ENCODE results near the gene SOCS2.

Gene SOCS2

DNA sequence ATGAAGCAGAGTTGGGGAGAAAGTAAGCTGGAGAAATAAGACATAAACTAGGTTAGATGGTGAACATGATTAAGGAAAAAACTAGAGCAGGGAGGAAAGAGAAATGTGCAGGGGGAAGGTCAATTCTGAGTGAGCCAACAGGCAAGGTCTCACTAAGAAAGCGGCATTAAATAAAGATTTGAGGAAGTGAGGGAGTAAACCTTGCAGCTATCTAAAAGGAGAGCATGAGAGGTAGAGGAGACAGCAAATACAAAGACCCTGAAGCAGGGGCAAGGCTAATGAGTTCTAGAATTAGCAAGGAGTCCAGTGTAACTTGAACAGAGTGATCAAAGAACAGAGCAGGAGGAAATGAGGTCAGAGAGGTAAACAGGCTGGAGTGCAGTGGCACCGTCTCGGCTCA lies 4.4 kb upstream of the SOCS2 start:
- no peak for DNase-seq

DNA sequence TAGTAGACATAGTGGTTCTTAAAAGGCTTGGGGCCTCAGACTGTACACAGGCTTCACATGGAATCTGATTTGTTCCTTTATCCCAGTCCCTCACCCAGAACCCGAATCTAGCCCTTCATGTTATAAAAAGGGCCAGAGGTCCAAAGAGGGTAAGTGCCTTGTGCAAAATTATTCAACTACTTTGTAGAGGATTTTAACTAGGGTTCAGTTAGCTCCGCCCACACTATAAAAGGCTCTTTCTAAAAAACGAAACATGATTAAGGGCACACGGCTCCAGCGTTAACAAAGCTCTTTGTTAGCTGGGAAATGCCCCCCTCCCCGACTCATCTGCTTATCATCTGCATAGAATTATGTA lies 3.2 kb upstream of the SOCS2 start:
- DNase-seq: peak in 1 of 2 experiments; percentile 63

DNA sequence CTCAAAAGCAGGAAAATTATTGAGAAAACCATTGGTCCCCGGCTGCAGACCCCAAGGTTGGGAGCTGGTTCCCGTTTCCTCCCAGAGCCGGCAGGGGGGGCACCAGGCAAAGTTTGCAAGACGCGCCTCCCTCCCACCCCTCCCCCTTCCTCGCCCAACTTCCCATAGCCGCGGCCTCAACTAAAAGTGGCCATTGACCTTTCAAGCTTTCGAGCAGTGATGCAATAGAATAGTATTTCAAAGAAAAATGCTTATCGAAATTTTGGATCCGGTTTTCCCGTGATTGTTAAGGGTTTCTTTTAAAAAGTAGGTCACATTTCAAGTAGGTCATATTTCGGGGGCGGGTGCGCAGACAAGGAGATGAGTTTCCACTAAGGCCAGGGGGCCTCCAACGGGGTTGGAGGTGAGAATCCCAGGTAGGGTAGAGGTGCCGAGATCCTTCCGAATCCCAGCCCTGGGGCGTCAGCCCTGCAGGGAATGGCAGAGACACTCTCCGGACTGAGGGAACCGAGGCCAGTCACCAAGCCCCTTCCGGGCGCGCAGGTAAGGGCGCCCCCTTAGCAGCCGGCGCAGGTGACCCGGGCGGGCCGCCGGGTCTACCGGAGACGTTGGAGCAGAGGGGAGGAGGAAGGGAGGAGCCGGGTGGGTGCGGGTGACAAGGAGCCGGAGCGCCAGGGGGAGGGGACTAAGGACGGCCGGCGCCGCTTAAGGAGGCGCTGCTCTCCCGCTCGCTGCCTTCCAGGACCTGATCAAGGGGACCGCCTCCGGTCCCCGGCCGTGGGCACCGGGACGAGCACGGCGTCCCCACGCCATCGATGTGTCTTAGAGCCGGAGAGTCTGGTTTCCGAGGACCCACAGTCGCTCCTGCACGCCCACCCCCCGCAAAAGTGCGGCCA lies 2.6 kb upstream of the SOCS2 start:
- peak; percentile 58 to 63 for DNase-seq

- peak; percentile 79 to 86 for DNase-seq
Measured at GRCh38 chr12:93570552-93571364, 1.7 kb upstream of the SOCS2 start.

DNA sequence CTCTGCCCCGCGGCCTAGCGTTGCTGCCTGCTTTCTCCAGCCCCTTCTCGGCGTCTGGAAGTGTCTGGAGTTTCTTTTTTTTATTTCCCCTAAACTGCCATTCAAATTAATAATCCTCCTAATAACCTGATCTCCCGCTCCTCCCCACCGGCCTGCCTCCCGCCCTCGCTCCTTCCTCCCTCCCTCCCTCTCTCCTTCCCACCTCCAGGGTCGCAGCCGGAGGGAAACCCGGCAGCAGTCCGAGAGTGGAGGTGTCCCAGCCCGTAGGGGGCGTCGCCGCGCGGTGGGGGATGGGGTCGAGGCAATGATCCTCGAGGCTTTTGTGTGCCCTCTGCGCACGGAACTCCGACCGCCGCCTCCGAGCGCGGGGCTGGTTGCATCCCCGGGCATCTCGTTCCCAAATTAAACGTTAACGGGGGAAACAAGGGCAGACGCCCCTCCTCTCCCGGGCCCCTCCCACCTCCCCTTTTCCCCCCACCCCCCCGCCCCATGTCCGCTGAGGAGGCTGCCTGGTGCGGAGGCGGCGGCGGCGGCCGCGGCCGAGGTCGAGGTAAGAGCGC lies 1.0 kb upstream of the SOCS2 start:
- no peak for DNase-seq

GRCh38 chr12:93572712-93573551 lies 457 bp downstream of the SOCS2 start:
- DNase-seq: no peak

DNA sequence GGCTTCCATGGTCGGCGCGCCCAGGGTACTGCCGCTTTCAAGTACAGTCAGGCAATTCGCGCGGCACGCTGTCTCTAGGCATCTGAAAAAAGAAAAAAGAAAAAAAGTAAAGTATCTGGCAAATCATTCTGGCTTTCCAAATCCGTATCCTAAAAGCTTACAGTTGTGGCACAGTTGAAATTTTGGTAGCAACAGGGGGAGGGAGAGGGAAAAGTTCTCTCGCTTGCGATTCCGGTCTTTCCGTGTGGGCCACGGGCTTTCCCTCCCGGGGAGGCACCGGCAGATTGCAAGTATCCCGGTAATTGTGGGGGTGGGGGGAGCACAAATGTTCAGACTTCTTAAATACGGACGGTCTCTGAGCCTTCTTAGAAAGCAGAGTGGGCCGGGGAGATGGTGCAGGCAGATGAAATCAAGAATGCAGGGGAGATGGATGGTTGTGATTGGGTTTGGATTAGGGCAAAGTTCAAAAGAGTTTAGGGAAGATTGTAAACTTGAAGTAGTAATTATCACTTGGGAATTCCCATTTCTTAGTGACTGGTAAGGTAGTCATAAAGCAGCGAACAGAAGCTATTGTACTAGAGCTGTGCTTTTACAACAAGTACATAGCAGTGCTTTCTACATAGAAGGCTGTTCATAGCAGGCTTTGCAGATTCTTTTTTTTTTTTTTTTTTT lies 1.2 kb downstream of the SOCS2 start:
- DNase-seq: no peak

GRCh38 chr12:93577222-93577621 lies 4.7 kb downstream of the SOCS2 start:
- no peak for DNase-seq

DNA sequence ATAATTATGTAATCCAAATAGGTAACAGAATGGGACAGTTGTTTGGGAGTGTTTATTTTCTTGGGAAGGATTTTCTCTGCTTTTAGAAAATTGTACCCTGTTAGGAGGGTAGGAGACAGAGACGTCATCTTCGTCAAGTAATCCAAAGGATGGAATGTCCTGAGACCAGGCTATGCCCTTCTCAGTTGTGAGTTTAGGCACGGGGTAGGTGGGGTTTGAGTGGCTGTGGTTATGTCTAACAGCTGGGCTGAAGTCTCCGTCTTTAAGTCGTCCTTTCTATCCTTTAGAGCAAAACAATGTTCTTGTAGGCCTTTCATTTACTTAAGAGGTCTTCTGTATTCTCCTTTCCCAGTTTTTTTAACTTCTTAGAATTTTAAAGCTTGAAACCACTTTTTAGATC lies 5.7 kb downstream of the SOCS2 start:
- DNase-seq: no peak

- no peak for DNase-seq
Measured at GRCh38 chr12:93580682-93581081, 8.2 kb downstream of the SOCS2 start.

DNA sequence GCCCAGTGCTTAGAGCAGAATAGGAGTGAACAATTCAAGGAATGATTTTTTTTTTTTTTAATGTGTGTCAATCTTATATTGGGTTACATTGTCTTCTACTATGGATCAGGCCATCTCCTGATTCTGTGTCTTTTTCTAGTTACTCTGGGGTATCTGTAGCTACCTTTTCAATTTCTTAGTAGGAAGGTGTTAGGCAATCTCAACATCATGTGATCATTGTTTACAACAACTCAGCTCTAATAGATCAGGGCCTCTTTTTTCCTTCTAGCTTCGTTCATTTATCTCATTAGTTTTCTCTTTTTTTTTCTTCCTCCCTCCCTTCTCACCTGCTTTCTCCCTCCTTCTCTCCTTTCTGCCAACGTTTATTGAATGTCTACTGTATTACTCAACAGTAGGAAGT lies 8.9 kb downstream of the SOCS2 start:
- no peak for DNase-seq

- no peak for DNase-seq
Measured at GRCh38 chr12:93582351-93582750, 9.9 kb downstream of the SOCS2 start.

DNA sequence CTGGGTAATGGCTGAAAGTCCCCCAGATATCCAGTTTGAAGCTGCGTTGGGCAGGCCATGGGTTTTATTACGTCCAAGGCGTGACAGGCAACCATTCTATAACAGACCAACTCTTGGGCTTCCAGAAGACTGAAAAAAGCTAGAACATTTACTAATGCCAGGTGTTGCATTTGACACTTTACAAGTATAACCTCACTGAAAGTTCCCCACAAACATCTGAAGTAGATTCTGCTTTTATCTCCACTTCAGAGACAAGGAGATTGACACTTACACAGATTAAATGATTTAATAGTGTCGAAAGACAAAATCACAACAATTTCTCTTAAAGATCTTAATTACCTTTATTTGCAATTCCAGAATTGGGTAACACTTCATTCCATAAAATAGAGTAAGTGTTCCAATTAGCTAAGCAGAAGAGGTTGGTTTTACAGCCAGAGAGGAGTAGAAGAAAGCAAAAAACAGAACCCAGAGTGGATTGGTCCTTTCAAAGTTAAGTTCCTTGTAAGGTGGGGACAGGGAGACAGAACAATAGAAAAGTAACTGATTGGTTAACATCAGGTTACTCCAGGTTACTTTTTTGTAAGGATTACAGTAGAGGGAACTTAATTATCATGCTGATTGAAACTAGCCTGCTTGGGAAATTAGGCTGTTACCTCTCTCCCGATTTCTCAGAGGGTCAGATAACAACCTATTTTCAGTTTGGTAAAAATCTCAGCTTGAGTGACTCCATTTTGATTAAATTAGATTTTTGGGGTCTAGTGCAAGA lies 11.3 kb downstream of the SOCS2 start:
- no peak for DNase-seq

DNA sequence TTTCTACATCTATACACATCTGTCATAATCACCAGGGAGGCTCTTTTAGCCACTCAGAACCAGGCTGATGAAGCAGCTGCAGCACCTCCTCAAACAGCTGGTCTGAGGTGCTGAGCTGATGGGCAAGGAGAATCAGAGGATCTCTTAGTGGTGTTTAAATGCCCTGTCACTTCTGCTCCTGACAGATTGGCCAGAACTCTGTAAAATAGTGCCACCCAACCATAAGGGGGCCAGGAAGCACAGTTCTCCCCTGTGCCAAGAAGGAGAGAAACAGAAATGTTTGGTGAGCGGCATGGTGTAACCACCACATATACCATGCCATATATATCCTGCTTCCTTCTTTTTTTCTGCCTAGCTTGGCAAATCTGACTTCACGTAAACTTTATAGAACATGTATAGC lies 12.8 kb downstream of the SOCS2 start:
- DNase-seq: no peak

DNA sequence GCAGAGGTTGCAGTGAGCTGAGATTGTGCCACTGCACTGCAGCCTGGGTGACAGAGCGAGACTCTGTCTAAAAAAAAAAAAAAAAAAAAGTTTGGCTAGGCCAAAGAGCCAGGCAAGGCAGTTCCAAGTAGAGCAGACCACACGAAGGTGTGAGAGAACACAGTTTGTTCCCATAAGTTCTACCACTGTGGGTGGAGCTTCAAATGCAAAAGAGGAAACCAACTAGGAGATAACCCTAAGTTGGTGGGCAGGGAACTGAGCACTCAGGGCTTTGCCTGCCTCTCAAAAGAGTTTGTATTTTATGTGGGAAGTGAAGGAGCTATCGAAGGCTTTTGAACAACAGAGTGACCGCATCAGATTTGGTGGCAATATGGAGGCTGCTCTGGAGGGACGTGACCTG lies 15.1 kb downstream of the SOCS2 start:
- no peak for DNase-seq

DNA sequence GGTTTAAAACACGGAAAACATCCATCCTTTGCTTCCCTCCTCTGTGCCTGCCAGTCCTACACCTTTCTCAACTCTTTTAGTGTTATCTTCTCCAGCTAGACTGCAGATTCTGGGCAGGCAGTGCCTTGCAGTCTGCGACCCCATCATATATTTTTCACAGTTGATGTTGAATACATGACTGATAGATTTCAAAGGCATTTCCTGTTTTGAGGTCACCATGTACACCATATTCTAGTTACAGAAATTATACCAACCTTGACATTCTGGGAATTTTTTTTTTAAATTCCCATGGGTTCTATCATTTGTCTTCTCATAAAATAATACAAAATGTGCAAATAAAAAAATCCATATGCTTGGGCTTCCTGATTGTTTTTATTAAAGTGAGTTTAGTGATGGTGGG lies 16.6 kb downstream of the SOCS2 start:
- no peak for DNase-seq

- DNase-seq: peak; percentile 5 to 16
Measured at GRCh38 chr12:93591137-93591868, 18.8 kb downstream of the SOCS2 start.

DNA sequence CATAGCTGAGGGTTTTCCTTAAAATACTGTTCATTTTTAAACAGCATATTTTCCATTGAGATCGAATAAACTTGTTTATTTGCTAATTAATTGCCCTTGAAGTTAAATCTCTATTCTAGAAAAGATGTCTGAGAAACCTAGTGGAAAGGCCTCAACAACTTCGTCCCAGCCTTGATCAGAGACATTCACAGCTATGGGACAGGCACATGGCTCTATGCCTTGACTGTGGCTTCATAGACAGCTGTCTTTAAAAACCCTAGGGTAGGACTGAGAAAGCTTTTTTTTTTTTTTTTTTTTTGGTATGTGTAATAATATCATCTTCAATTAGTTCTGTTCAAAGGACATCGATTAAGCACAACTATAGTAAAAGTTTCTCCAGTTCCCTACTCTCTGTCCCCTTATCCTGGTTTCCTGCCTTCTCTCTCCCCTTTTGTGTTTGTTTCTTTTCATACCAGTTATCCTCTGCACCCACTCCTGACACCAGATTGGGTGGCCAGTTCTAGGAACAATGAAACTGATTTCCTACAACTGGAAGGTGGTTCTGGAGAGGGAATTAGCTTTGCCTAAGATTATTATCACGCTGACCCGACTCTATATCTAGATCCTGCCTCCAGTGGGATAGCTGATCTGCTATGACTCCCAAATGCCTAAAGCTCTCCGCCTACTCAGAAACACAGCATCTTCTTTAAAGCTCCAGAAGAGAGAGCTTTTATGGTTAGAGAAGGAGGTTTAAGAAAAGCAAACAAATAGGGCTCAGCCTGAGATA lies 20.3 kb downstream of the SOCS2 start:
- no peak for DNase-seq

GRCh38 chr12:93593843-93594242 lies 21.4 kb downstream of the SOCS2 start:
- DNase-seq: no peak

DNA sequence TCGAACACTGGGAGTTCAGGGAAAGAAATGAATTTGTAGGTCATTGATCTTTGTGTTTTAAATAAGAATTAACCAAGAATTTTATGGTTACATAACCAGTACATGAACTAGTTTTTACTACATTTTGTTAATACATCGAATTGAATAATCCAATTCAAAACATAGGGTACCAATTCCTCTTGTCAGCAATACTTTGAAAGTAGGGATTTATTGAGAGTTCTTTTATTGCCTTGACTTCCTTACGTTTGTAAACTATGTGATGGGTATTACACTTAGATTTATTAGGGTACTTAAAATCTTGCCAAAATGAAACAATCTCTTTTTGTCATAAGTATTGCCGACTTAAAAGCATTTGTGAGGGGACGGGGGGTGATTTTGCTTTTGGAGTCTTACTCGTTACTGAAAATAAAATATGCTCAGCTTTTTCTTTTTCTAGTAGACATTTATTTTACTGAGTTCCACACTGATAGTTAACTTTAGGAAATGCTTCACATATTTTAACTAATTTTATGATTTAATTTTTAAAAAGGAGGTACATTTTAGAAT lies 22.4 kb downstream of the SOCS2 start:
- DNase-seq: no peak
